Prostate gland (tissue), 2 donors: ENCODE measurements around the gene P3H2. TPM values are rescaled to one million over a fixed set of nuclear protein-coding genes. Genes with fewer than 3 reads are reported as not detected.
A peak's percentile ranks its signal among the peaks of the same experiment; 100 is the strongest.

Experiments used
- DNase-seq: peaks from one replicate; pipeline ENCODE4 v3.0.0-alpha.2; 2019; ENCODE audit warnings: low spot score
- H3K27ac ChIP-seq, 2 donors: fragments of 200-600 bp; sonication (generic); 2 replicates each; pipeline ENCODE4 v1.5.1; 2017 to 2019
- H3K27me3 ChIP-seq: fragments of 200-600 bp; sonication (generic); replicated peaks from 2 replicates; pipeline ENCODE4 v1.5.1; 2019; ENCODE audit not compliant: insufficient read depth
- H3K36me3 ChIP-seq, 2 donors: fragments of 200-600 bp; sonication (generic); 1 replicate in 1 of 2; 2 replicates in 1 of 2; pipeline versions ENCODE4 v1.5.1 to v1.8.1; 2017 to 2019
- H3K4me1 ChIP-seq: fragments of 200-600 bp; sonication (generic); replicated peaks from 2 replicates; pipeline ENCODE4 v1.5.1; 2019
- H3K4me3 ChIP-seq, 2 donors: fragments of 200-600 bp; sonication (generic); 2 replicates each; pipeline ENCODE4 v1.5.1; 2017 to 2019
- H3K9me3 ChIP-seq: fragments of 200-600 bp; sonication (generic); 2 replicates; pipeline ENCODE4 v1.5.1; 2017
- CTCF ChIP-seq, 4 experiments: fragments of 200-600 bp in 2 of 4; fragments of 450-650 bp in 2 of 4; sonication (generic) in 2 of 4; IDR thresholded peaks; 1 replicate in 3 of 4; 2 replicates in 1 of 4; pipeline ENCODE4 v1.5.1; 2016 to 2019; ENCODE audit warnings: antibody characterized with exemption in 4 of 4, mild to moderate bottlenecking in 2 of 4, moderate library complexity in 2 of 4
- POLR2A ChIP-seq: fragments of 450-650 bp; IDR thresholded peaks from one replicate; pipeline ENCODE4 v1.6.1; 2016; ENCODE audit warnings: antibody characterized with exemption, mild to moderate bottlenecking
- POLR2AphosphoS5 ChIP-seq: sonication (generic); formaldehyde crosslinking; IDR thresholded peaks from one replicate; pipeline ENCODE4 v1.6.1; 2017; ENCODE audit warnings: antibody characterized with exemption
- WGBS: methylation state at CpG from one replicate; pipeline ENCODE4 v1.1.5; 2018; 5-methylcytosine and 5-hydroxymethylcytosine counted together
- intact Hi-C: fragments of 100-400 bp; cut with DNase I; formaldehyde crosslinking; loops from one replicate; pipeline ENCODE4 v1.14.2; 2022
- total RNA-seq, 2 donors: library from RNA; depleted of rRNA; stranded (reverse); fragments of >200 nt; gene quantifications; one replicate each; pipeline ENCODE4 v1.1.0, GENCODE V29; 2016

The P3H2 gene
- total RNA-seq, 2 donors from 2014 or later, result 20.6 to 82.8 TPM

GRCh38 chr3:189954733-189955665 is 165.7 kb downstream of the P3H2 start:
- 67% methylated on average over 7 of the region's 7 CpGs for WGBS
- no peak for DNase-seq
- H3K36me3 ChIP-seq, result no peaks in the 10 kb centered on the region
- H3K9me3 ChIP-seq, result no peaks in the 10 kb centered on the region
- TF ChIP-seq CTCF (IDR thresholded peaks at IDR 0.05) (no peak), POLR2A (no peak)
- intact Hi-C loops, result no loop called here
- H3K4me1 ChIP-seq, result no peaks in the 10 kb centered on the region
- no peak overlapping the region for H3K4me3 ChIP-seq
- no peaks in the 10 kb centered on the region for H3K27me3 ChIP-seq
- no peak overlapping the region for H3K27ac ChIP-seq

GRCh38 chr3:189953551-189953950 is 167.1 kb downstream of the P3H2 start:
- TF ChIP-seq CTCF (IDR thresholded peaks at IDR 0.05), result no peak
- TF ChIP-seq POLR2AphosphoS5, result no peak
- no peak for TF ChIP-seq POLR2A
- Histone ChIP-seq H3K4me3 (no peak overlapping the region), H3K9me3 (no peaks in the 10 kb centered on the region), H3K36me3 (no peaks in the 10 kb centered on the region), H3K27ac (no peak overlapping the region), H3K4me1 (no peaks in the 10 kb centered on the region), H3K27me3 (no peaks in the 10 kb centered on the region)
- no peak for DNase-seq
- WGBS, result 70% methylated on average over 4 of the region's 4 CpGs
- intact Hi-C loops, result no loop called here

- DNase-seq, result no peak
- no peak overlapping the region for H3K4me3 ChIP-seq
- TF ChIP-seq POLR2A (no peak), POLR2AphosphoS5 (no peak), CTCF (IDR thresholded peaks at IDR 0.05) (no peak)
- 80% methylated on average over 7 of the region's 7 CpGs for WGBS
- H3K27me3 ChIP-seq, result no peaks in the 10 kb centered on the region
- no peaks in the 10 kb centered on the region for H3K9me3 ChIP-seq
- intact Hi-C loops, result no loop called here
- no peak overlapping the region for H3K27ac ChIP-seq
- H3K4me1 ChIP-seq, result no peaks in the 10 kb centered on the region
- H3K36me3 ChIP-seq, result no peaks in the 10 kb centered on the region
These were observed 168.4 kb downstream of the P3H2 start for GRCh38 chr3:189952272-189952671.

GRCh38 chr3:189950258-189950657 is 170.4 kb downstream of the P3H2 start:
- peak; percentile 68 for DNase-seq
- TF ChIP-seq POLR2AphosphoS5 (peak; percentile 79), CTCF (IDR thresholded peaks at IDR 0.05) (no peak)
- 13% methylated on average over 6 of the region's 6 CpGs for WGBS
- Histone ChIP-seq H3K4me1 (no peaks in the 10 kb centered on the region), H3K36me3 (no peaks in the 10 kb centered on the region), H3K27ac (peak overlapping the region in 1 of 2 donors; percentile 46), H3K9me3 (no peaks in the 10 kb centered on the region), H3K4me3 (no peak overlapping the region), H3K27me3 (no peaks in the 10 kb centered on the region)
- intact Hi-C loops, result no loop called here

GRCh38 chr3:189949580-189949979 is 171.1 kb downstream of the P3H2 start:
- TF ChIP-seq POLR2A (no peak), CTCF (IDR thresholded peaks at IDR 0.05) (no peak), POLR2AphosphoS5 (no peak)
- no peaks in the 10 kb centered on the region for H3K9me3 ChIP-seq
- H3K36me3 ChIP-seq, result no peaks in the 10 kb centered on the region
- 71% methylated on average over 4 of the region's 4 CpGs for WGBS
- H3K4me1 ChIP-seq, result no peaks in the 10 kb centered on the region
- no peak for DNase-seq
- H3K27me3 ChIP-seq, result no peaks in the 10 kb centered on the region
- intact Hi-C loops, result loop anchor here (5.0 kb wide), 1 partner anchor 677 kb away; no protein-coding TSS in a partner anchor
- H3K4me3 ChIP-seq, result no peak overlapping the region
- peak overlapping the region in 1 of 2 donors; percentile 46 for H3K27ac ChIP-seq
